A673 (cell line): ENCODE measurements around the gene GNL3.

ENCODE experiments used
- CTCF ChIP-seq: fragments of 300-800, 200-600 bp; sonication (generic); conservative IDR thresholded peaks from 2 replicates; pipeline ENCODE4 v1.5.1; 2017; ENCODE audit warnings: low read depth, mild to moderate bottlenecking, antibody characterized with exemption, low read length, moderate library complexity, mixed read lengths
- EZH2 ChIP-seq: fragments of 200-600 bp; sonication (generic); IDR thresholded peaks from 2 replicates; pipeline ENCODE4 v1.6.1; 2017; ENCODE audit warnings: borderline replicate concordance, low read depth, mild to moderate bottlenecking, mixed read lengths, antibody characterized with exemption, low read length; ENCODE audit not compliant: poor library complexity, severe bottlenecking

GRCh38 chr3:52697632-52697965 lies 11.8 kb downstream of the GNL3 start:
- TF ChIP-seq CTCF, result no peak
- no peak for TF ChIP-seq EZH2
